HEK293 (cell line): ENCODE measurements around the gene CCDC40.

ENCODE experiments used
- FEZF1 ChIP-seq: fragments of 450-650 bp; formaldehyde crosslinking; IDR thresholded peaks from 2 replicates; pipeline ENCODE4 v1.5.1; 2016; ENCODE audit warnings: missing biosample characterization, missing genetic modification characterization
- GLI4 ChIP-seq: fragments of 450-650 bp; formaldehyde crosslinking; IDR thresholded peaks from 2 replicates; pipeline ENCODE4 v1.5.1; 2016; ENCODE audit warnings: missing biosample characterization, missing genetic modification characterization
- KLF7 ChIP-seq: fragments of 450-650 bp; formaldehyde crosslinking; IDR thresholded peaks from 2 replicates; pipeline ENCODE4 v1.5.1; 2016; ENCODE audit warnings: missing biosample characterization, missing genetic modification characterization, borderline replicate concordance
- REPIN1 ChIP-seq: fragments of 450-650 bp; formaldehyde crosslinking; IDR thresholded peaks from 2 replicates; pipeline ENCODE4 v1.5.1; 2017; ENCODE audit warnings: missing biosample characterization, missing genetic modification characterization, low read depth
- YY2 ChIP-seq: fragments of 450-650 bp; formaldehyde crosslinking; IDR thresholded peaks from 2 replicates; pipeline ENCODE4 v1.5.1; 2016; ENCODE audit warnings: missing biosample characterization, missing genetic modification characterization
- ZFP3 ChIP-seq: fragments of 450-650 bp; formaldehyde crosslinking; IDR thresholded peaks from 2 replicates; pipeline ENCODE4 v1.5.1; 2016; ENCODE audit warnings: low read depth, missing biosample characterization, missing genetic modification characterization
- ZNF184 ChIP-seq: fragments of 450-650 bp; IDR thresholded peaks from 2 replicates; pipeline ENCODE4 v1.5.1; 2018; ENCODE audit warnings: missing biosample characterization, mild to moderate bottlenecking, missing genetic modification characterization
- ZNF529 ChIP-seq: fragments of 450-650 bp; formaldehyde crosslinking; IDR thresholded peaks from 2 replicates; pipeline ENCODE4 v1.5.1; 2017; ENCODE audit warnings: missing genetic modification characterization, missing biosample characterization; ENCODE audit not compliant: insufficient replicate concordance
- ZNF677 ChIP-seq: fragments of 450-650 bp; IDR thresholded peaks from 2 replicates; pipeline ENCODE4 v1.5.0; 2018; ENCODE audit warnings: missing biosample characterization, mild to moderate bottlenecking, missing genetic modification characterization, moderate library complexity
- ZSCAN30 ChIP-seq: fragments of 450-650 bp; IDR thresholded peaks from 2 replicates; pipeline ENCODE4 v1.5.1; 2018; ENCODE audit warnings: missing biosample characterization, mild to moderate bottlenecking, missing genetic modification characterization, moderate library complexity
- TF ChIP-seq, protein P1 (sequence below): fragments of 450-650 bp; formaldehyde crosslinking; conservative IDR thresholded peaks from 2 replicates; pipeline ENCODE4 v1.5.1; 2016; ENCODE audit warnings: low read depth, missing biosample characterization, missing genetic modification characterization
- TF ChIP-seq, protein P2 (sequence below): fragments of 450-650 bp; formaldehyde crosslinking; IDR thresholded peaks from 2 replicates; pipeline ENCODE4 v1.5.1; 2016; ENCODE audit warnings: missing biosample characterization, missing genetic modification characterization
- TF ChIP-seq, protein P3 (sequence below): fragments of 450-650 bp; formaldehyde crosslinking; IDR thresholded peaks from 2 replicates; pipeline ENCODE4 v1.5.1; 2016; ENCODE audit warnings: missing biosample characterization, missing genetic modification characterization
- TF ChIP-seq, protein P4 (sequence below): fragments of 450-650 bp; formaldehyde crosslinking; IDR thresholded peaks from 2 replicates; pipeline ENCODE4 v1.5.1; 2017; ENCODE audit warnings: missing biosample characterization, missing genetic modification characterization
- TF ChIP-seq, protein P5 (sequence below): fragments of 450-650 bp; formaldehyde crosslinking; IDR thresholded peaks from 2 replicates; pipeline ENCODE4 v1.5.1; 2016; ENCODE audit warnings: missing biosample characterization, missing genetic modification characterization
- TF ChIP-seq, protein P6 (sequence below): fragments of 450-650 bp; formaldehyde crosslinking; IDR thresholded peaks from 2 replicates; pipeline ENCODE4 v1.5.1; 2017; ENCODE audit warnings: missing biosample characterization, missing genetic modification characterization
- TF ChIP-seq, protein P7 (sequence below): fragments of 450-650 bp; formaldehyde crosslinking; IDR thresholded peaks from 2 replicates; pipeline ENCODE4 v1.5.1; 2016; ENCODE audit warnings: missing biosample characterization, missing genetic modification characterization, borderline replicate concordance

CCDC40 gene

DNA sequence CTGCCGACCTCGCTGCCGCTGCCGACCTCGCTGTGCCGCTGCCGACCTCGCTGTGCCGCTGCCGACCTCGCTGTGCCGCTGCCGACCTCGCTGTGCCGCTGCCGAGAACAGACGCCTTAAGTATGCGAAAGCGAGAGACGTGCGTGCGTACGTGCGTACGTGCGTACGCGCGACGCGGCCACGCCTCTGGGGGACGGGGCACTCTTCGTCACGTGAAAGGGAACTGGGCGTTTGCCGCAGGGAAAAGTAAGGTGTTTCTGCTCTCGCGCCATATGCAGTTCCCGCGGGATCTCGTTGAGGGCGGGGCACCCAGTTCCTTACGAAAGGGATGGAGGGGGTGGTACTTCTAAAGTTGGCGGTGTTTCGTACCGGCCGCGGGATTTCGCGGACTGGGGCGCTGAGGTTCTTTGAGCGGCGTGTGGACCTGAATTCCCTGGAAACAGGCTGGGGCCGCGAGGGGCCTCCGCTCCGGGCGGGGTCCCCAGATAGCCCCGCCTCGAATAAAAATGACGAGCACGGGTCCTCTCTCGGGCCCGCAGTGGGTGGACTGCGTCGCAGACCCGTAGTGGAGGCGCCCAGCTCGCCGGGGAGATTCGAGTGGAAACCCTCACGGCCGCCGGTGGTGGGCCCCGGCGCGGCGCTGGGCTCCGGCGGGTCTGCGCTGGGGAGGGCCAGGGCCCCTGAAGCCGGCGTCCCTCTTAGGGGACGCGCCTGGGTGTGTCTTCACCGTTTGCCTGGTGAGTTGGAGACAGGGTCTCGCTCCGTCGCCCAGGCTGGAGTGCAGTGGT, 110.8 kb downstream of the CCDC40 start, which contains the start of gene EIF4A3 (continued):
- TF ChIP-seq, protein P1, sequence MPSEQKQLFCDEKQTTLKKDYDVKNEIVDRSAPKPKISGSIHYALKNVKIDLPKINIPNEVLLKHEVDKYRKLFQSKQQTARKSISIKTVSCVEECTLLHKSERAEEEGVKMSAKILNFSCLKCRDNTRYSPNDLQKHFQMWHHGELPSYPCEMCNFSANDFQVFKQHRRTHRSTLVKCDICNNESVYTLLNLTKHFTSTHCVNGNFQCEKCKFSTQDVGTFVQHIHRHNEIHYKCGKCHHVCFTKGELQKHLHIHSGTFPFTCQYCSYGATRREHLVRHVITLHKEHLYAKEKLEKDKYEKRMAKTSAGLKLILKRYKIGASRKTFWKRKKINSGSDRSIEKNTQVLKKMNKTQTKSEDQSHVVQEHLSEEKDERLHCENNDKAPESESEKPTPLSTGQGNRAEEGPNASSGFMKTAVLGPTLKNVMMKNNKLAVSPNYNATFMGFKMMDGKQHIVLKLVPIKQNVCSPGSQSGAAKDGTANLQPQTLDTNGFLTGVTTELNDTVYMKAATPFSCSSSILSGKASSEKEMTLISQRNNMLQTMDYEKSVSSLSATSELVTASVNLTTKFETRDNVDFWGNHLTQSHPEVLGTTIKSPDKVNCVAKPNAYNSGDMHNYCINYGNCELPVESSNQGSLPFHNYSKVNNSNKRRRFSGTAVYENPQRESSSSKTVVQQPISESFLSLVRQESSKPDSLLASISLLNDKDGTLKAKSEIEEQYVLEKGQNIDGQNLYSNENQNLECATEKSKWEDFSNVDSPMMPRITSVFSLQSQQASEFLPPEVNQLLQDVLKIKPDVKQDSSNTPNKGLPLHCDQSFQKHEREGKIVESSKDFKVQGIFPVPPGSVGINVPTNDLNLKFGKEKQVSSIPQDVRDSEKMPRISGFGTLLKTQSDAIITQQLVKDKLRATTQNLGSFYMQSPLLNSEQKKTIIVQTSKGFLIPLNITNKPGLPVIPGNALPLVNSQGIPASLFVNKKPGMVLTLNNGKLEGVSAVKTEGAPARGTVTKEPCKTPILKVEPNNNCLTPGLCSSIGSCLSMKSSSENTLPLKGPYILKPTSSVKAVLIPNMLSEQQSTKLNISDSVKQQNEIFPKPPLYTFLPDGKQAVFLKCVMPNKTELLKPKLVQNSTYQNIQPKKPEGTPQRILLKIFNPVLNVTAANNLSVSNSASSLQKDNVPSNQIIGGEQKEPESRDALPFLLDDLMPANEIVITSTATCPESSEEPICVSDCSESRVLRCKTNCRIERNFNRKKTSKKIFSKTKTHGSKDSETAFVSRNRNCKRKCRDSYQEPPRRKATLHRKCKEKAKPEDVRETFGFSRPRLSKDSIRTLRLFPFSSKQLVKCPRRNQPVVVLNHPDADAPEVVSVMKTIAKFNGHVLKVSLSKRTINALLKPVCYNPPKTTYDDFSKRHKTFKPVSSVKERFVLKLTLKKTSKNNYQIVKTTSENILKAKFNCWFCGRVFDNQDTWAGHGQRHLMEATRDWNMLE, result 0 out of 2 replicates have a peak, but pooled peaks have one; percentile 39
- TF ChIP-seq YY2 (tag by site-specific recombination) (peak; percentile 47), KLF7 (tag by site-specific recombination) (peak; percentile 97), FEZF1 (tag by site-specific recombination) (no peak), ZNF677 (tag by site-specific recombination) (peak; percentile 58; the same call in 1 of the 2 replicates), ZFP3 (tag by site-specific recombination) (no peak), ZNF184 (tag by site-specific recombination) (no peak), ZSCAN30 (tag by site-specific recombination) (peak; percentile 88; the same call in 1 of the 2 replicates), GLI4 (tag by site-specific recombination) (no peak), REPIN1 (tag by site-specific recombination) (no peak), ZNF529 (no peak)
- TF ChIP-seq, protein P2, sequence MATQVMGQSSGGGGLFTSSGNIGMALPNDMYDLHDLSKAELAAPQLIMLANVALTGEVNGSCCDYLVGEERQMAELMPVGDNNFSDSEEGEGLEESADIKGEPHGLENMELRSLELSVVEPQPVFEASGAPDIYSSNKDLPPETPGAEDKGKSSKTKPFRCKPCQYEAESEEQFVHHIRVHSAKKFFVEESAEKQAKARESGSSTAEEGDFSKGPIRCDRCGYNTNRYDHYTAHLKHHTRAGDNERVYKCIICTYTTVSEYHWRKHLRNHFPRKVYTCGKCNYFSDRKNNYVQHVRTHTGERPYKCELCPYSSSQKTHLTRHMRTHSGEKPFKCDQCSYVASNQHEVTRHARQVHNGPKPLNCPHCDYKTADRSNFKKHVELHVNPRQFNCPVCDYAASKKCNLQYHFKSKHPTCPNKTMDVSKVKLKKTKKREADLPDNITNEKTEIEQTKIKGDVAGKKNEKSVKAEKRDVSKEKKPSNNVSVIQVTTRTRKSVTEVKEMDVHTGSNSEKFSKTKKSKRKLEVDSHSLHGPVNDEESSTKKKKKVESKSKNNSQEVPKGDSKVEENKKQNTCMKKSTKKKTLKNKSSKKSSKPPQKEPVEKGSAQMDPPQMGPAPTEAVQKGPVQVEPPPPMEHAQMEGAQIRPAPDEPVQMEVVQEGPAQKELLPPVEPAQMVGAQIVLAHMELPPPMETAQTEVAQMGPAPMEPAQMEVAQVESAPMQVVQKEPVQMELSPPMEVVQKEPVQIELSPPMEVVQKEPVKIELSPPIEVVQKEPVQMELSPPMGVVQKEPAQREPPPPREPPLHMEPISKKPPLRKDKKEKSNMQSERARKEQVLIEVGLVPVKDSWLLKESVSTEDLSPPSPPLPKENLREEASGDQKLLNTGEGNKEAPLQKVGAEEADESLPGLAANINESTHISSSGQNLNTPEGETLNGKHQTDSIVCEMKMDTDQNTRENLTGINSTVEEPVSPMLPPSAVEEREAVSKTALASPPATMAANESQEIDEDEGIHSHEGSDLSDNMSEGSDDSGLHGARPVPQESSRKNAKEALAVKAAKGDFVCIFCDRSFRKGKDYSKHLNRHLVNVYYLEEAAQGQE (tag by site-specific recombination), result no peak
- TF ChIP-seq, protein P3, sequence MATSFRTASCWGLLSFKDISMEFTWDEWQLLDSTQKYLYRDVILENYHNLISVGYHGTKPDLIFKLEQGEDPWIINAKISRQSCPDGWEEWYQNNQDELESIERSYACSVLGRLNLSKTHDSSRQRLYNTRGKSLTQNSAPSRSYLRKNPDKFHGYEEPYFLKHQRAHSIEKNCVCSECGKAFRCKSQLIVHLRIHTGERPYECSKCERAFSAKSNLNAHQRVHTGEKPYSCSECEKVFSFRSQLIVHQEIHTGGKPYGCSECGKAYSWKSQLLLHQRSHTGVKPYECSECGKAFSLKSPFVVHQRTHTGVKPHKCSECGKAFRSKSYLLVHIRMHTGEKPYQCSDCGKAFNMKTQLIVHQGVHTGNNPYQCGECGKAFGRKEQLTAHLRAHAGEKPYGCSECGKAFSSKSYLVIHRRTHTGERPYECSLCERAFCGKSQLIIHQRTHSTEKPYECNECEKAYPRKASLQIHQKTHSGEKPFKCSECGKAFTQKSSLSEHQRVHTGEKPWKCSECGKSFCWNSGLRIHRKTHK (tag by site-specific recombination), result no peak
- TF ChIP-seq, protein P4, sequence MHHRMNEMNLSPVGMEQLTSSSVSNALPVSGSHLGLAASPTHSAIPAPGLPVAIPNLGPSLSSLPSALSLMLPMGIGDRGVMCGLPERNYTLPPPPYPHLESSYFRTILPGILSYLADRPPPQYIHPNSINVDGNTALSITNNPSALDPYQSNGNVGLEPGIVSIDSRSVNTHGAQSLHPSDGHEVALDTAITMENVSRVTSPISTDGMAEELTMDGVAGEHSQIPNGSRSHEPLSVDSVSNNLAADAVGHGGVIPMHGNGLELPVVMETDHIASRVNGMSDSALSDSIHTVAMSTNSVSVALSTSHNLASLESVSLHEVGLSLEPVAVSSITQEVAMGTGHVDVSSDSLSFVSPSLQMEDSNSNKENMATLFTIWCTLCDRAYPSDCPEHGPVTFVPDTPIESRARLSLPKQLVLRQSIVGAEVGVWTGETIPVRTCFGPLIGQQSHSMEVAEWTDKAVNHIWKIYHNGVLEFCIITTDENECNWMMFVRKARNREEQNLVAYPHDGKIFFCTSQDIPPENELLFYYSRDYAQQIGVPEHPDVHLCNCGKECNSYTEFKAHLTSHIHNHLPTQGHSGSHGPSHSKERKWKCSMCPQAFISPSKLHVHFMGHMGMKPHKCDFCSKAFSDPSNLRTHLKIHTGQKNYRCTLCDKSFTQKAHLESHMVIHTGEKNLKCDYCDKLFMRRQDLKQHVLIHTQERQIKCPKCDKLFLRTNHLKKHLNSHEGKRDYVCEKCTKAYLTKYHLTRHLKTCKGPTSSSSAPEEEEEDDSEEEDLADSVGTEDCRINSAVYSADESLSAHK (tag by site-specific recombination), result no peak
- TF ChIP-seq, protein P5, sequence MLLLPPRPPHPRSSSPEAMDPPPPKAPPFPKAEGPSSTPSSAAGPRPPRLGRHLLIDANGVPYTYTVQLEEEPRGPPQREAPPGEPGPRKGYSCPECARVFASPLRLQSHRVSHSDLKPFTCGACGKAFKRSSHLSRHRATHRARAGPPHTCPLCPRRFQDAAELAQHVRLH (tag by site-specific recombination), result 0 out of 2 replicates have a peak, but pooled peaks have one; percentile 13
- TF ChIP-seq, protein P6, sequence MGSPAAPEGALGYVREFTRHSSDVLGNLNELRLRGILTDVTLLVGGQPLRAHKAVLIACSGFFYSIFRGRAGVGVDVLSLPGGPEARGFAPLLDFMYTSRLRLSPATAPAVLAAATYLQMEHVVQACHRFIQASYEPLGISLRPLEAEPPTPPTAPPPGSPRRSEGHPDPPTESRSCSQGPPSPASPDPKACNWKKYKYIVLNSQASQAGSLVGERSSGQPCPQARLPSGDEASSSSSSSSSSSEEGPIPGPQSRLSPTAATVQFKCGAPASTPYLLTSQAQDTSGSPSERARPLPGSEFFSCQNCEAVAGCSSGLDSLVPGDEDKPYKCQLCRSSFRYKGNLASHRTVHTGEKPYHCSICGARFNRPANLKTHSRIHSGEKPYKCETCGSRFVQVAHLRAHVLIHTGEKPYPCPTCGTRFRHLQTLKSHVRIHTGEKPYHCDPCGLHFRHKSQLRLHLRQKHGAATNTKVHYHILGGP (tag by site-specific recombination), result no peak
- TF ChIP-seq, protein P7, sequence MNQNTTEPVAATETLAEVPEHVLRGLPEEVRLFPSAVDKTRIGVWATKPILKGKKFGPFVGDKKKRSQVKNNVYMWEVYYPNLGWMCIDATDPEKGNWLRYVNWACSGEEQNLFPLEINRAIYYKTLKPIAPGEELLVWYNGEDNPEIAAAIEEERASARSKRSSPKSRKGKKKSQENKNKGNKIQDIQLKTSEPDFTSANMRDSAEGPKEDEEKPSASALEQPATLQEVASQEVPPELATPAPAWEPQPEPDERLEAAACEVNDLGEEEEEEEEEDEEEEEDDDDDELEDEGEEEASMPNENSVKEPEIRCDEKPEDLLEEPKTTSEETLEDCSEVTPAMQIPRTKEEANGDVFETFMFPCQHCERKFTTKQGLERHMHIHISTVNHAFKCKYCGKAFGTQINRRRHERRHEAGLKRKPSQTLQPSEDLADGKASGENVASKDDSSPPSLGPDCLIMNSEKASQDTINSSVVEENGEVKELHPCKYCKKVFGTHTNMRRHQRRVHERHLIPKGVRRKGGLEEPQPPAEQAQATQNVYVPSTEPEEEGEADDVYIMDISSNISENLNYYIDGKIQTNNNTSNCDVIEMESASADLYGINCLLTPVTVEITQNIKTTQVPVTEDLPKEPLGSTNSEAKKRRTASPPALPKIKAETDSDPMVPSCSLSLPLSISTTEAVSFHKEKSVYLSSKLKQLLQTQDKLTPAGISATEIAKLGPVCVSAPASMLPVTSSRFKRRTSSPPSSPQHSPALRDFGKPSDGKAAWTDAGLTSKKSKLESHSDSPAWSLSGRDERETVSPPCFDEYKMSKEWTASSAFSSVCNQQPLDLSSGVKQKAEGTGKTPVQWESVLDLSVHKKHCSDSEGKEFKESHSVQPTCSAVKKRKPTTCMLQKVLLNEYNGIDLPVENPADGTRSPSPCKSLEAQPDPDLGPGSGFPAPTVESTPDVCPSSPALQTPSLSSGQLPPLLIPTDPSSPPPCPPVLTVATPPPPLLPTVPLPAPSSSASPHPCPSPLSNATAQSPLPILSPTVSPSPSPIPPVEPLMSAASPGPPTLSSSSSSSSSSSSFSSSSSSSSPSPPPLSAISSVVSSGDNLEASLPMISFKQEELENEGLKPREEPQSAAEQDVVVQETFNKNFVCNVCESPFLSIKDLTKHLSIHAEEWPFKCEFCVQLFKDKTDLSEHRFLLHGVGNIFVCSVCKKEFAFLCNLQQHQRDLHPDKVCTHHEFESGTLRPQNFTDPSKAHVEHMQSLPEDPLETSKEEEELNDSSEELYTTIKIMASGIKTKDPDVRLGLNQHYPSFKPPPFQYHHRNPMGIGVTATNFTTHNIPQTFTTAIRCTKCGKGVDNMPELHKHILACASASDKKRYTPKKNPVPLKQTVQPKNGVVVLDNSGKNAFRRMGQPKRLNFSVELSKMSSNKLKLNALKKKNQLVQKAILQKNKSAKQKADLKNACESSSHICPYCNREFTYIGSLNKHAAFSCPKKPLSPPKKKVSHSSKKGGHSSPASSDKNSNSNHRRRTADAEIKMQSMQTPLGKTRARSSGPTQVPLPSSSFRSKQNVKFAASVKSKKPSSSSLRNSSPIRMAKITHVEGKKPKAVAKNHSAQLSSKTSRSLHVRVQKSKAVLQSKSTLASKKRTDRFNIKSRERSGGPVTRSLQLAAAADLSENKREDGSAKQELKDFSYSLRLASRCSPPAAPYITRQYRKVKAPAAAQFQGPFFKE (tag by site-specific recombination), result no peak
